ENCODE results near the gene JARID2. TPM values are rescaled to one million over a fixed set of nuclear protein-coding genes. Genes with fewer than 3 reads are reported as not detected.

JARID2 gene
- total and polyA plus RNA-seq, 8 donors, result 2.4 to 42.6 (median 11.5) TPM

GRCh38 chr6:15423286-15423993 lies 177.6 kb downstream of the JARID2 start:
- Histone ChIP-seq H3K27ac (no peak overlapping the region), H3K36me3 (no peaks in the 10 kb centered on the region), H3K9me3 (peaks cover 0 to 17% (median 9%) of the 10 kb centered on the region in 4 donors), H3K4me3 (no peak overlapping the region), H3K4me1 (peaks cover 8 to 43% (median 25%) of the 10 kb centered on the region in 4 donors), H3K27me3 (no peaks in the 10 kb centered on the region)
- no peak for DNase-seq
- intact Hi-C loops (cut with DNase I; ENCODE audit: low total_unique reads), result no loop called here
- WGBS, 5 donors, result 84 to 90% (median 85%) methylated on average over 7 of the region's 7 CpGs
- TF ChIP-seq, protein P1, sequence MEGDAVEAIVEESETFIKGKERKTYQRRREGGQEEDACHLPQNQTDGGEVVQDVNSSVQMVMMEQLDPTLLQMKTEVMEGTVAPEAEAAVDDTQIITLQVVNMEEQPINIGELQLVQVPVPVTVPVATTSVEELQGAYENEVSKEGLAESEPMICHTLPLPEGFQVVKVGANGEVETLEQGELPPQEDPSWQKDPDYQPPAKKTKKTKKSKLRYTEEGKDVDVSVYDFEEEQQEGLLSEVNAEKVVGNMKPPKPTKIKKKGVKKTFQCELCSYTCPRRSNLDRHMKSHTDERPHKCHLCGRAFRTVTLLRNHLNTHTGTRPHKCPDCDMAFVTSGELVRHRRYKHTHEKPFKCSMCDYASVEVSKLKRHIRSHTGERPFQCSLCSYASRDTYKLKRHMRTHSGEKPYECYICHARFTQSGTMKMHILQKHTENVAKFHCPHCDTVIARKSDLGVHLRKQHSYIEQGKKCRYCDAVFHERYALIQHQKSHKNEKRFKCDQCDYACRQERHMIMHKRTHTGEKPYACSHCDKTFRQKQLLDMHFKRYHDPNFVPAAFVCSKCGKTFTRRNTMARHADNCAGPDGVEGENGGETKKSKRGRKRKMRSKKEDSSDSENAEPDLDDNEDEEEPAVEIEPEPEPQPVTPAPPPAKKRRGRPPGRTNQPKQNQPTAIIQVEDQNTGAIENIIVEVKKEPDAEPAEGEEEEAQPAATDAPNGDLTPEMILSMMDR (IDR thresholded peaks at IDR 0.05), result no peak
- TF ChIP-seq POLR2A (IDR thresholded peaks at IDR 0.05), result no peak
- no peak for TF ChIP-seq EP300 (IDR thresholded peaks at IDR 0.05)
- TF ChIP-seq POLR2AphosphoS5 (IDR thresholded peaks at IDR 0.05), result no peak

DNA sequence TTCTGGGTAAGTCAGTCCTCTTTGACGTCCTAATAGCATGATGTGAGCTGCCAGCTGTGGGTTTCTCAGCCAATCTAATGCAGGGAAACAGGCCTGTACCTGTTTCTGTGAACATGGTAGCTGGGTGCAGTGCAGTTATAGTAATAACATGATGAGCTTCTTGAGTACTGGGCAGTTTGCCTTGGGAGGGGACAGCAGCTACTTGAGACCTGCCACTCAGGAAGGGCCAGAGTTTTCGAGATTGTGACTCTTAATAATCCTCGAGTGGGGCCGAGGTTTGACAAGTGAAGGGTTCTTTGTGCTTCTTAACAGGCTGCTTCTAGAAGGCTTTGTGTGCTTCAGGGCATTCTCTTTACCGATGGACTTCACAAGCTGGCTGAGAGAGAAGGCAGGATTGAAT lies 180.1 kb downstream of the JARID2 start:
- H3K9me3 ChIP-seq, result no peaks in the 10 kb centered on the region
- no peak for DNase-seq
- peaks cover 19 to 66% (median 44%) of the 10 kb centered on the region in 4 donors for H3K4me1 ChIP-seq
- 85 to 93% (median 90%) methylated on average over 5 of the region's 5 CpGs for WGBS, 5 donors
- H3K27me3 ChIP-seq, result no peaks in the 10 kb centered on the region
- TF ChIP-seq POLR2AphosphoS5 (IDR thresholded peaks at IDR 0.05), result no peak
- TF ChIP-seq, protein P1 (IDR thresholded peaks at IDR 0.05), result no peak
- H3K4me3 ChIP-seq, result no peak overlapping the region
- no peak overlapping the region for H3K27ac ChIP-seq
- intact Hi-C loops (cut with DNase I; ENCODE audit: low total_unique reads), result no loop called here
- H3K36me3 ChIP-seq, result no peaks in the 10 kb centered on the region

DNA sequence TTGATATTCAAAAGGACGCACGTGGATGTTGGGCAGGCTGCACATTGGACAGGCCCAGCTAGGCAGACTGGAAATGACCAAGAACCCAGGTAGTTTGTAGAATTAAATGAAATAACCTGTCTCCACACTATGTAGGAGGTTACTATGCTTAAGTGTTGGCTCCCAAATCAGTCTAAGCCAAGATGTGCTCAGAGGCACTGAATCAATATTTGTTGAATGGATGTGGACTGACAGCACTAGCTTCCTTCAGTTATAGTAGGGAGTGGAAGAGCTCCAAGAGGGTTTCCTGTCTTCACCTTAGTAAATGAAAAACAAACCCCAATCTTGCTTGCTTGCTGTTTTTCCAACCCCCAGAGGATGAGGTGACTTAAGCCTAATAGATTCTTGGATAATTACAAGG lies 180.5 kb downstream of the JARID2 start:
- intact Hi-C loops (cut with DNase I; ENCODE audit: low total_unique reads), result no loop called here
- no peak for TF ChIP-seq POLR2AphosphoS5 (IDR thresholded peaks at IDR 0.05)
- no peak for TF ChIP-seq POLR2A (IDR thresholded peaks at IDR 0.05)
- no peak for TF ChIP-seq EP300 (IDR thresholded peaks at IDR 0.05)
- TF ChIP-seq, protein P1 (IDR thresholded peaks at IDR 0.05), result no peak

DNA sequence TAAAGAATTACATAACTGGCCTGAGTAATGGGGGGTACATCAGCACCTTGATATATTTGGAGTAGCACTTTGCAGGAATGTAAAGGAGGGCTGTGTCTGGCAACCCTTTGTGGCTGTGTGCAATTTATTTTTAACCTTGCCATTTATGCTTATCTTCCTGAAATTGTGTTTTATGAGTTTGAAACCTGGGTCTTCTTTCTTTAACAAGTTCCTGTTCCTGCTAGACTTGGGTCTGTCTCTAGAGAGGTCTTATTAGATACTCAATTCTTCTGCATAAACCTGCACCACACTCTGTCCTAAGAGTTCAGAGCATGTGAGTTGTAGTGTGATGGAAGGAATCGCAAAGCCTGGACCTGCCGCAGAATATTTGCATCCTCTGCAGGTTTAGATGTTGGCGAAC lies 181.0 kb downstream of the JARID2 start:
- no peak overlapping the region for H3K4me3 ChIP-seq
- no peak overlapping the region for H3K27ac ChIP-seq
- no peak for DNase-seq
- H3K9me3 ChIP-seq, result no peaks in the 10 kb centered on the region
- 74 to 87% (median 86%) methylated on average over 3 of the region's 3 CpGs for WGBS, 5 donors
- no peaks in the 10 kb centered on the region for H3K36me3 ChIP-seq
- TF ChIP-seq, protein P1 (IDR thresholded peaks at IDR 0.05), result no peak
- no peak for TF ChIP-seq POLR2AphosphoS5 (IDR thresholded peaks at IDR 0.05)
- TF ChIP-seq EP300 (IDR thresholded peaks at IDR 0.05), result no peak
- TF ChIP-seq POLR2A (IDR thresholded peaks at IDR 0.05), result no peak
- H3K27me3 ChIP-seq, result no peaks in the 10 kb centered on the region
- peaks cover 28 to 71% (median 49%) of the 10 kb centered on the region in 4 donors for H3K4me1 ChIP-seq
- intact Hi-C loops (cut with DNase I; ENCODE audit: low total_unique reads), result no loop called here

More for the DNA sequence above, 180.5 kb downstream of the JARID2 start:
- no peak overlapping the region for H3K27ac ChIP-seq
- 92 to 100% (median 97%) methylated on average over 2 of the region's 2 CpGs for WGBS, 5 donors
- no peak overlapping the region for H3K4me3 ChIP-seq
- no peaks in the 10 kb centered on the region for H3K36me3 ChIP-seq
- no peak for DNase-seq
- H3K4me1 ChIP-seq, result peaks cover 23 to 71% (median 48%) of the 10 kb centered on the region in 4 donors
- H3K27me3 ChIP-seq, result no peaks in the 10 kb centered on the region
- H3K9me3 ChIP-seq, result no peaks in the 10 kb centered on the region
